ENCODE measurements around the gene ZBTB34.

Gene ZBTB34

GRCh38 chr9:126880226-126880946 lies 19.9 kb downstream of the ZBTB34 start:
- DNase-seq: no peak

- no peak for DNase-seq
These were observed 20.5 kb downstream of the ZBTB34 start for GRCh38 chr9:126880947-126881332.

- no peak for DNase-seq
These were observed 22.3 kb downstream of the ZBTB34 start for GRCh38 chr9:126882746-126883145.

- no peak for DNase-seq
These were observed 23.2 kb downstream of the ZBTB34 start for GRCh38 chr9:126883636-126884035.

- peak; percentile 9 to 41 (median 30) for DNase-seq
These were observed 24.7 kb downstream of the ZBTB34 start for GRCh38 chr9:126885131-126885641.

- DNase-seq: no peak
These were observed 25.8 kb downstream of the ZBTB34 start for GRCh38 chr9:126886034-126886822.

- no peak for DNase-seq
These were observed 26.5 kb downstream of the ZBTB34 start for GRCh38 chr9:126886897-126887296.

- no peak for DNase-seq
These were observed 31.2 kb downstream of the ZBTB34 start for GRCh38 chr9:126891676-126892075.

GRCh38 chr9:126893079-126893478 lies 32.6 kb downstream of the ZBTB34 start:
- peak in 1 of 3 donors; percentile 22 for DNase-seq

- peak; percentile 41 to 69 (median 55) for DNase-seq
These were observed 33.7 kb downstream of the ZBTB34 start for GRCh38 chr9:126894052-126894603.

GRCh38 chr9:126902210-126902609 lies 41.8 kb downstream of the ZBTB34 start:
- no peak for DNase-seq

GRCh38 chr9:126904586-126904985 lies 44.1 kb downstream of the ZBTB34 start:
- DNase-seq: no peak

GRCh38 chr9:126906091-126906490 lies 45.7 kb downstream of the ZBTB34 start:
- DNase-seq: no peak

- no peak for DNase-seq
These were observed 46.6 kb downstream of the ZBTB34 start for GRCh38 chr9:126907058-126907457.

- peak; percentile 96 to 98 (median 97) for DNase-seq
These were observed 54.2 kb downstream of the ZBTB34 start, which contains the start of gene RALGPS1 for GRCh38 chr9:126914458-126915280. Gene RALGPS1, plus strand, starts transcription at chr9:126914782. Its CDS starts 47,508 bp downstream, at chr9:126962290.

- no peak for DNase-seq
These were observed 54.9 kb downstream of the ZBTB34 start for GRCh38 chr9:126915281-126915816.

GRCh38 chr9:126915846-126916543 lies 55.6 kb downstream of the ZBTB34 start:
- DNase-seq: no peak

GRCh38 chr9:126916909-126917308 lies 56.5 kb downstream of the ZBTB34 start:
- no peak for DNase-seq

GRCh38 chr9:126919193-126919592 lies 58.8 kb downstream of the ZBTB34 start:
- no peak for DNase-seq

GRCh38 chr9:126925876-126926275 lies 65.4 kb downstream of the ZBTB34 start:
- DNase-seq: no peak

GRCh38 chr9:126926364-126926763 lies 65.9 kb downstream of the ZBTB34 start:
- DNase-seq: no peak

GRCh38 chr9:126927419-126927818 lies 67.0 kb downstream of the ZBTB34 start:
- no peak for DNase-seq

Measured in suppressor macrophage treated with lipopolysaccharide for 1 hour (primary cell).